ENCODE measurements around the gene HS6ST3.

GRCh38 chr13:96803456-96804100 is 713.7 kb downstream of the HS6ST3 start:
- no peak for TF ChIP-seq CTCF (IDR thresholded peaks at IDR 0.05 in 8 of 11, conservative IDR thresholded peaks at IDR 0.05 in 3 of 11)
- no peak for TF ChIP-seq POLR2A (IDR thresholded peaks at IDR 0.05)

Measured in spleen (tissue), 7 donors.